Thyroid gland (tissue), 4 donors: ENCODE results near the gene MERTK.
"Not testable (repeated sequence)": the region's sequence is repeated elsewhere in the genome, so short reads cannot be mapped to it uniquely, and the experiment has no call there.

Experiments used
- POLR2A ChIP-seq, 2 donors: fragments of 450-650 bp; IDR thresholded peaks; one replicate each; pipeline ENCODE4 v1.6.1; 2017; ENCODE audit warnings: antibody characterized with exemption in 2 of 2, mild to moderate bottlenecking in 2 of 2, moderate library complexity in 1 of 2
- TF ChIP-seq, protein P1 (sequence below), 6 experiments: fragments of 200-600 bp in 3 of 6; fragments of 450-650 bp in 3 of 6; sonication (generic) in 3 of 6; IDR thresholded peaks; one replicate each; pipeline ENCODE4 v1.5.1; 2016 to 2019; ENCODE audit warnings: antibody characterized with exemption in 6 of 6, mild to moderate bottlenecking in 2 of 6, inconsistent platforms in 1 of 6, moderate library complexity in 1 of 6

DNA sequence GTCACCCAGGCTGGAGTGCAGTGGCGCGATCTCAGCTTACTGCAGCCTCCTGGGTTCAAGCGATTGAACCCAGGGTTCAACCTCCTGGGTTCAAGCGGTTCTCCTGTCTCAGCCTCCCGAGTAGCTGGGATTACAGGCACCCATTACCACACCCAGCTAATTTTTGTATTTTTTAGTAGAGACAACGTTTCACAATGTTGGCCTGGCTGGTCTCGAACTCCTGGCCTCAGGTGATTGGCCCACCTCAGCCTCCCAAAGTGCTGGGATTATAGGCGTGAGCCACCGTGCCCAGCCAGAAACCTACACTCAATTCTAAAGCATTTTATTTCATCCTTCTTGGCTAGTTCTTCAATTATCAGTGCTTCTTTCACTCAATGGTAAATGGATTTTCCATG lies 7.1 kb downstream of the MERTK start:
- TF ChIP-seq POLR2A (IDR thresholded peaks at IDR 0.05), result not testable (repeated sequence)
- TF ChIP-seq, protein P1, sequence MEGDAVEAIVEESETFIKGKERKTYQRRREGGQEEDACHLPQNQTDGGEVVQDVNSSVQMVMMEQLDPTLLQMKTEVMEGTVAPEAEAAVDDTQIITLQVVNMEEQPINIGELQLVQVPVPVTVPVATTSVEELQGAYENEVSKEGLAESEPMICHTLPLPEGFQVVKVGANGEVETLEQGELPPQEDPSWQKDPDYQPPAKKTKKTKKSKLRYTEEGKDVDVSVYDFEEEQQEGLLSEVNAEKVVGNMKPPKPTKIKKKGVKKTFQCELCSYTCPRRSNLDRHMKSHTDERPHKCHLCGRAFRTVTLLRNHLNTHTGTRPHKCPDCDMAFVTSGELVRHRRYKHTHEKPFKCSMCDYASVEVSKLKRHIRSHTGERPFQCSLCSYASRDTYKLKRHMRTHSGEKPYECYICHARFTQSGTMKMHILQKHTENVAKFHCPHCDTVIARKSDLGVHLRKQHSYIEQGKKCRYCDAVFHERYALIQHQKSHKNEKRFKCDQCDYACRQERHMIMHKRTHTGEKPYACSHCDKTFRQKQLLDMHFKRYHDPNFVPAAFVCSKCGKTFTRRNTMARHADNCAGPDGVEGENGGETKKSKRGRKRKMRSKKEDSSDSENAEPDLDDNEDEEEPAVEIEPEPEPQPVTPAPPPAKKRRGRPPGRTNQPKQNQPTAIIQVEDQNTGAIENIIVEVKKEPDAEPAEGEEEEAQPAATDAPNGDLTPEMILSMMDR (IDR thresholded peaks at IDR 0.05), result not testable (repeated sequence)
